Osteocyte (in vitro differentiated cells): Measurements from ENCODE around the gene TBL1X. TPM values are rescaled to one million over a fixed set of nuclear protein-coding genes. Genes with fewer than 3 reads are reported as not detected.

Experiments
- DNase-seq: peaks from one replicate; pipeline ENCODE4 v3.0.0; 2021; ENCODE audit warnings: mixed read lengths; ENCODE audit not compliant: unreplicated experiment; ENCODE audit errors: extremely low spot score
- H3K27ac Mint-ChIP-seq: one replicate; pipeline ENCODE4 v1.8.0; 2021; ENCODE audit warnings: mild to moderate bottlenecking, mixed read lengths; ENCODE audit not compliant: unreplicated experiment
- H3K27me3 Mint-ChIP-seq: one replicate; pipeline ENCODE4 v1.8.0; 2021; ENCODE audit warnings: mixed read lengths; ENCODE audit not compliant: unreplicated experiment
- H3K36me3 Mint-ChIP-seq: one replicate; pipeline ENCODE4 v1.8.0; 2021; ENCODE audit warnings: mixed read lengths; ENCODE audit not compliant: unreplicated experiment
- H3K4me1 Mint-ChIP-seq: one replicate; pipeline ENCODE4 v1.8.0; 2021; ENCODE audit warnings: mixed read lengths; ENCODE audit not compliant: unreplicated experiment
- H3K4me3 Mint-ChIP-seq: one replicate; pipeline ENCODE4 v1.8.0; 2021; ENCODE audit warnings: mild to moderate bottlenecking, moderate library complexity, mixed read lengths; ENCODE audit not compliant: unreplicated experiment
- H3K9me3 Mint-ChIP-seq: one replicate; pipeline ENCODE4 v1.8.0; 2021; ENCODE audit warnings: mixed read lengths; ENCODE audit not compliant: unreplicated experiment
- CTCF ChIP-seq: fragments of 200-600 bp; sonication (generic); IDR thresholded peaks from 2 replicates; pipeline ENCODE4 v1.5.0; 2021; ENCODE audit warnings: antibody characterized with exemption, mild to moderate bottlenecking, moderate library complexity
- total RNA-seq: library from RNA; stranded (reverse); gene quantifications from 2 replicates; pipeline ENCODE4 v1.2.1, GENCODE V29; 2021

The TBL1X gene
- total RNA-seq, 1 donor from 2014 or later = 35.3 TPM

- no peaks in the 10 kb centered on the region for H3K27me3 Mint-ChIP-seq
- H3K36me3 Mint-ChIP-seq = peaks cover 19% of the 10 kb centered on the region
- no peak overlapping the region for H3K27ac Mint-ChIP-seq
- no peak overlapping the region for H3K4me3 Mint-ChIP-seq
- no peak for TF ChIP-seq CTCF
- no peaks in the 10 kb centered on the region for H3K4me1 Mint-ChIP-seq
- peaks cover 27% of the 10 kb centered on the region for H3K9me3 Mint-ChIP-seq
- no peak for DNase-seq
These were observed 45.5 kb downstream of the TBL1X start for GRCh38 chrX:9510366-9510765.

- no peaks in the 10 kb centered on the region for H3K4me1 Mint-ChIP-seq
- no peak for DNase-seq
- no peaks in the 10 kb centered on the region for H3K27me3 Mint-ChIP-seq
- H3K36me3 Mint-ChIP-seq = peaks cover 15% of the 10 kb centered on the region
- no peak for TF ChIP-seq CTCF
- H3K4me3 Mint-ChIP-seq = no peak overlapping the region
- no peak overlapping the region for H3K27ac Mint-ChIP-seq
- peaks cover 23% of the 10 kb centered on the region for H3K9me3 Mint-ChIP-seq
These were observed 46.1 kb downstream of the TBL1X start for GRCh38 chrX:9510980-9511379.

GRCh38 chrX:9515489-9515888, 50.6 kb downstream of the TBL1X start:
- no peak for DNase-seq
- H3K4me3 Mint-ChIP-seq = no peak overlapping the region
- TF ChIP-seq CTCF = no peak
- H3K27ac Mint-ChIP-seq = no peak overlapping the region
- no peaks in the 10 kb centered on the region for H3K27me3 Mint-ChIP-seq
- H3K4me1 Mint-ChIP-seq = peaks cover 17% of the 10 kb centered on the region
- H3K9me3 Mint-ChIP-seq = peaks cover 11% of the 10 kb centered on the region
- H3K36me3 Mint-ChIP-seq = peaks cover 7% of the 10 kb centered on the region

GRCh38 chrX:9515973-9516538, 51.2 kb downstream of the TBL1X start:
- Mint-ChIP-seq H3K27me3 (no peaks in the 10 kb centered on the region), H3K36me3 (peaks cover 6% of the 10 kb centered on the region), H3K9me3 (peaks cover 11% of the 10 kb centered on the region), H3K27ac (no peak overlapping the region), H3K4me3 (no peak overlapping the region), H3K4me1 (peaks cover 20% of the 10 kb centered on the region)
- DNase-seq = no peak
- TF ChIP-seq CTCF = no peak

GRCh38 chrX:9516635-9517034, 51.8 kb downstream of the TBL1X start:
- H3K36me3 Mint-ChIP-seq = peaks cover 6% of the 10 kb centered on the region
- no peak overlapping the region for H3K4me3 Mint-ChIP-seq
- TF ChIP-seq CTCF = no peak
- H3K9me3 Mint-ChIP-seq = peaks cover 11% of the 10 kb centered on the region
- DNase-seq = no peak
- H3K4me1 Mint-ChIP-seq = peaks cover 20% of the 10 kb centered on the region
- no peaks in the 10 kb centered on the region for H3K27me3 Mint-ChIP-seq
- no peak overlapping the region for H3K27ac Mint-ChIP-seq
